ENCODE results near the gene RBM33. TPM values are rescaled to one million over a fixed set of nuclear protein-coding genes. Genes with fewer than 3 reads are reported as not detected.

The RBM33 gene
- total RNA-seq, 2 donors from 2014 or later: 56.9 to 60.2 TPM

DNA sequence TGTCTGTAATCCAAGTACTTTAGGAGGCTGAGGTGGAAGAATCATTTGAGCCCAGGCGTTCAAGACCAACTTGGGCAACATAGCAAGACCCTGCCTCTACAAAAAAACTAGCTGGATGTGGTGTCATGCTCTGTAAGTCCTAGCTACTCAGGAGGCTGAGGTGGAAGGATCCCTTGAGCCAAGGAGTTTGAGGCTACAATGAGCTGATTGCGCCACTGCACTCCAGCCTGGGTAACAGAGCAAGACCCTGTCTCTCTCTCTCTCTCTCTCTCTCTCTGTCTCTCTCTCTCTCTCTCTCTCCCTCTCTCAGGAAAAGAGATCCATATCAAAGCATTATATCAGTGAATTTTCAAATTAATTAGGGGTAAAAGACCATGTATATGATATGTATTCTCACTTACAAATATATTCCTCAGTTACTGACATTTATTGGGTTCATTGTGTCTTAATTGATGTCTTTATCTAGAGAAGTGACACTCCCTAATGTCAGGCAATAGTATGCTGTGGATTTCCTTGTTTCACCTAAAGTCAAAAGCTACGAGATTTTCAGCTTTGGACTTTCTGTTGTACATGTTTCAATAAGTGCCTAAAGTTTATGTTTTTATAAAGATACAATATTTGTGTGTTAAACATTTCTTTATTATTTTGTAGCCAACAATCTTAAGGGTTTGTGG is 91.1 kb downstream of the RBM33 start:
- TF ChIP-seq, protein P1, sequence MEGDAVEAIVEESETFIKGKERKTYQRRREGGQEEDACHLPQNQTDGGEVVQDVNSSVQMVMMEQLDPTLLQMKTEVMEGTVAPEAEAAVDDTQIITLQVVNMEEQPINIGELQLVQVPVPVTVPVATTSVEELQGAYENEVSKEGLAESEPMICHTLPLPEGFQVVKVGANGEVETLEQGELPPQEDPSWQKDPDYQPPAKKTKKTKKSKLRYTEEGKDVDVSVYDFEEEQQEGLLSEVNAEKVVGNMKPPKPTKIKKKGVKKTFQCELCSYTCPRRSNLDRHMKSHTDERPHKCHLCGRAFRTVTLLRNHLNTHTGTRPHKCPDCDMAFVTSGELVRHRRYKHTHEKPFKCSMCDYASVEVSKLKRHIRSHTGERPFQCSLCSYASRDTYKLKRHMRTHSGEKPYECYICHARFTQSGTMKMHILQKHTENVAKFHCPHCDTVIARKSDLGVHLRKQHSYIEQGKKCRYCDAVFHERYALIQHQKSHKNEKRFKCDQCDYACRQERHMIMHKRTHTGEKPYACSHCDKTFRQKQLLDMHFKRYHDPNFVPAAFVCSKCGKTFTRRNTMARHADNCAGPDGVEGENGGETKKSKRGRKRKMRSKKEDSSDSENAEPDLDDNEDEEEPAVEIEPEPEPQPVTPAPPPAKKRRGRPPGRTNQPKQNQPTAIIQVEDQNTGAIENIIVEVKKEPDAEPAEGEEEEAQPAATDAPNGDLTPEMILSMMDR (IDR thresholded peaks at IDR 0.05): no peak
- Histone ChIP-seq H3K27me3 (no peaks in the 10 kb centered on the region), H3K9me3 (no peaks in the 10 kb centered on the region), H3K27ac (no peak overlapping the region), H3K4me3 (no peak overlapping the region), H3K4me1 (peaks cover 3% of the 10 kb centered on the region), H3K36me3 (peaks cover 3% of the 10 kb centered on the region), H3K9ac (ENCODE audit: low read depth in 2 of 2, low read length in 2 of 2) (no peak overlapping the region)
- intact Hi-C loops (cut with DNase I): no loop called here
- DNase-seq: no peak

DNA sequence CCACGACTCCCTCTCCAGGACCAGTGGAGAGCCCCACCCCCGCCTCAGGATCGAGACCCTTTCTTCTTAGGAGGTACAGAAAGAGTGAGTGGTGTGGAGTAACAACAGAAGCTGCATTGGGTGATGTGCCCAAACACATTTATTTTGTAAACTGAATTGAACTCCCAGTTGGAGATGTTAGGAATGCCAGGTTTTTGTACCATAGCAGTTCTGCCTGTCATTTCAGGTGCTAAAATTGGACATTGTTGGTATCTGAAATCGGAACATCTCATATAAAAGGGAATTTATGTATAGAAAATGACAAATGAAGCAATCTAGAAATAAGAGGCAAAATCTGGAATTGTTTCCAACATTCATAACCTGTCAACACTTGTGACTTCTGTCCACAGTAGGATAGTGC is 93.1 kb downstream of the RBM33 start:
- no peak overlapping the region for H3K4me3 ChIP-seq
- H3K36me3 ChIP-seq: peaks cover 11% of the 10 kb centered on the region
- no peaks in the 10 kb centered on the region for H3K9me3 ChIP-seq
- no peaks in the 10 kb centered on the region for H3K27me3 ChIP-seq
- TF ChIP-seq, protein P1 (IDR thresholded peaks at IDR 0.05): no peak
- intact Hi-C loops (cut with DNase I): no loop called here
- H3K9ac ChIP-seq (ENCODE audit: low read depth in 2 of 2, low read length in 2 of 2): no peak overlapping the region
- no peak for DNase-seq
- H3K27ac ChIP-seq: no peak overlapping the region
- H3K4me1 ChIP-seq: peaks cover 3% of the 10 kb centered on the region

DNA sequence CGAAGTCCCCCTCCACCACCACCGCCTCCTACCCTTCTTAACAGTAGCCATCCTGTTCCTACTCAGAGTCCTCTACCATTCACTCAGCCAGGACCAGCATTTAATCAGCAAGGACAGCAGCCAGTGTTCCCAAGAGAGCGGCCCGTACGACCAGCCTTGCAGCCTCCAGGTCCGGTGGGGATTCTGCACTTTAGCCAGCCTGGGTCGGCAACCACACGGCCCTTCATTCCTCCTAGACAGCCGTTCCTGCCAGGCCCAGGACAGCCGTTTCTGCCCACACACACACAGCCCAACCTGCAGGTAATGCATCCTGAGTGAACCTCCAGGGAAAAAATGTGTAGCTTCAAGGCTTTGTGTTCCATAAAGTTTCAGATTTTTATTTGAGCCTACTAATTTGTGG is 93.6 kb downstream of the RBM33 start:
- intact Hi-C loops (cut with DNase I): loop anchor here (2.0 kb wide), 1 partner anchor 139 kb away; no protein-coding TSS in a partner anchor
- H3K36me3 ChIP-seq: peaks cover 11% of the 10 kb centered on the region
- no peaks in the 10 kb centered on the region for H3K27me3 ChIP-seq
- H3K4me1 ChIP-seq: peaks cover 3% of the 10 kb centered on the region
- H3K27ac ChIP-seq: no peak overlapping the region
- no peak for DNase-seq
- H3K9me3 ChIP-seq: no peaks in the 10 kb centered on the region
- no peak overlapping the region for H3K4me3 ChIP-seq
- no peak overlapping the region for H3K9ac ChIP-seq (ENCODE audit: low read depth in 2 of 2, low read length in 2 of 2)
- TF ChIP-seq, protein P1 (IDR thresholded peaks at IDR 0.05): no peak

DNA sequence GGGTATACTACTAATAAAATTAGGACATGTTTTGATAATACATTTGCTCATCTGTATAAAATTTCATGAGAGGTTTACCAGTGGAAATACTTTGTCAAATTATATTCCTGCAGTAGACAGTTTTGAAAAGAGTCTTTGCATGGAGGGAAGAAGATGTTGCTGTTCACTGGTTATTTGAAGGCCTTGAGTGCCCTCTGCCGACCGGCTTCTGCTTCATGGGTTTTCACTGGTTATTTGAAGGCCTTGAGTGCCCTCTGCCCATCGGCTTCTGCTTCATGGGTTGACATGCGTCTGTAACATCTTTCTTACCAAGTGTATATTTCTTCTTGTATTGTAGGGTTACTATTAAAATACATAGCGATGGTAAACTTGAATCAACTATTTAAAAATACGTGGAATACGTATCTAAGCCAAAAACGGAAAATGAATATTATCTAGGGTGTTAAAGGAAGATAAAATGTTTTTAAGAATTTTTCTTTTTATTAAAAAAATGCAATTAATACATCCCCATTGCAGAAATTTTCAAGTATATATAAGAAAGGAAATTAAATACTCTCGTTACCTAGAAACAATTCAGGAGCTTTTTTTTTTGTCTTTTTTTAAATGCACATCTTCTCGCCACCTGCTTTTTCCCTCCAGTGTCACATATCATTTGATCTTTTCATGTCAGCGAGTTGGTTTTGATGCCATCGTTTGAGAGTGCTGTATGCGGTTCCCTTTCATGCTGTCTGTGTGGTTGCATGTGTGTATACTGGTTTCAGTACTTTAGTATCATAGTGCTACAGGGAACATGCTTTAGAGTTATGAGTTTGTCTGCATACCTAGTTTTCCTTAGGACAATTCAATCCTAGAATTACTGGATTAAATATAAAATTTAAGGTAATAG is 94.4 kb downstream of the RBM33 start:
- peaks cover 3% of the 10 kb centered on the region for H3K4me1 ChIP-seq
- intact Hi-C loops (cut with DNase I): loop anchor here (2.0 kb wide), 1 partner anchor 140 kb away; no protein-coding TSS in a partner anchor
- DNase-seq: peak; percentile 81
- no peak overlapping the region for H3K4me3 ChIP-seq
- no peak overlapping the region for H3K27ac ChIP-seq
- no peak overlapping the region for H3K9ac ChIP-seq (ENCODE audit: low read depth in 2 of 2, low read length in 2 of 2)
- H3K9me3 ChIP-seq: no peaks in the 10 kb centered on the region
- TF ChIP-seq, protein P1 (IDR thresholded peaks at IDR 0.05): peak; percentile 68
- no peaks in the 10 kb centered on the region for H3K27me3 ChIP-seq
- peaks cover 11% of the 10 kb centered on the region for H3K36me3 ChIP-seq

DNA sequence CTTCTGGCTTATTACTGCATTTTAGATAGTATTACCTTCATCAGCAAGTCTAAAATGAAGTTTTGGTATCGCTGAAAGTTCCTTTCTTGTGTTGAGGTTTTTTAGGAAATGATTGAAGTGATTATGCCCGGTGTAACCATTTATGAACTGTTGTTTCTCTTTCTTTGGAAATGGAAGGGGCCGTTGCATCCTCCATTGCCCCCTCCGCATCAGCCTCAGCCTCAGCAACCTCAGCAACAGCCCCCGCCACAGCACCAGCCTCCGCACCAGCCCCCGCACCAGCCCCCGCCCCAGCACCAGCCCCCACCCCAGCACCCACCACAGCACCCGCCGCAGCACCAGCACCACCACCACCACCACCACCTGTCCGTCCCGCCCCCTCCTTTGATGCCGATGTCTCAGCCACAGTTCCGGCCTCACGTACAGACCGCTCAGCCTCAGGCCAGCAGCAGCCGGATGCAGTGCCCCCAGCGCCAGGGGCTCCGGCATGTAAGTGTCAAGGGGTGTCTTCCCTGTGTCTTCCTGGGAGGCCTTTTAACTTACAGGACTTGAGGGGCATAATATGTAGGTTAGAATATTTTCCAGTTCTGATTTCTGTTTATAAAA is 95.2 kb downstream of the RBM33 start:
- TF ChIP-seq, protein P1 (IDR thresholded peaks at IDR 0.05): no peak
- Histone ChIP-seq H3K27ac (no peak overlapping the region), H3K9me3 (no peaks in the 10 kb centered on the region), H3K4me3 (no peak overlapping the region), H3K36me3 (peaks cover 11% of the 10 kb centered on the region), H3K9ac (ENCODE audit: low read depth in 2 of 2, low read length in 2 of 2) (no peak overlapping the region), H3K4me1 (peaks cover 3% of the 10 kb centered on the region), H3K27me3 (no peaks in the 10 kb centered on the region)
- intact Hi-C loops (cut with DNase I): loop anchor here (2.0 kb wide), 1 partner anchor 141 kb away; no protein-coding TSS in a partner anchor
- no peak for DNase-seq
